Measurements from ENCODE around the gene CYSTM1. TPM values are rescaled to one million over a fixed set of nuclear protein-coding genes. Genes with fewer than 3 reads are reported as not detected.

The CYSTM1 gene
- total and polyA plus RNA-seq, 2 donors (not counting 3 experiments of a cell fraction or from before 2014, with no cell fraction given): 28.9 to 41.5 TPM

DNA sequence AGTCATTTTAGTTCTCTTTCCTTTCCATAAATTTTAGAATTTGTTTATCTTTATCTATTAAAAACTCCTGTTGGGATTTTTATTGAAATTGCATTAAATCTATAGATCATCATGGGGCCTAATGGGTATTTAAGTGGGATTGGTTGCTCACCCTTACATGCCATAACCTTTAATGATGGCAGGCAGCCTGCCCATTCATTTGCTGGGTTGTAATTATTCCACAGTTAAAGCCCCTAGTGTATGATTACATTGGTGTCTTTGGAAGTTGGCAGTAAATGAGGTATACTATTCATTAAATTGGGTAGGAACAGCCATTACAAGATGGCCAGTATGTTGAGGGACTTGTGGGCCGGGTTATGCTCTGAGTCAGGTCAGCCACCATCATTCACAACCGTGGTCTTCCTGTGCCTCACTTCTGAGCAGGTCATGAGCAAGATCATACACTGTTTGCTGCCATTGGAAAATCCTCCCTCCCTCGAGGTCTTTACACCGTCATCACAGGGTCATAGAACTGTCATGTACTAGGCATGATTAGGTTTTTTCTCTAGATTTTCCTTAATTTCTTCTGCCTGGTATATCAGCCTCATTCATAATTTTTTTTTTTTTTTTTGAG is 59.5 kb downstream of the CYSTM1 start:
- Histone ChIP-seq H3K9ac (replicated peaks; ENCODE audit: extremely low read depth, insufficient read depth, low read length) (no peak overlapping the region), H2AFZ (ENCODE audit: low read depth, low read length) (no peak overlapping the region), H3K4me1 (ENCODE audit: control insufficient read depth, extremely low read depth, insufficient read depth, low read length) (peaks cover 4% of the 10 kb centered on the region), H3K79me2 (ENCODE audit: control insufficient read depth, insufficient read depth, low read length) (no peaks in the 10 kb centered on the region), H3K9me3 (replicated peaks; ENCODE audit: control insufficient read depth, insufficient read depth, low read length) (no peaks in the 10 kb centered on the region), H3K4me2 (ENCODE audit: insufficient read depth, low read length) (no peak overlapping the region), H3K4me3 (replicated peaks in 1 of 3; ENCODE audit: insufficient read depth in 1 of 3, low read depth in 1 of 3, low read length in 3 of 3) (no peak overlapping the region), H3K9me1 (replicated peaks; ENCODE audit: control insufficient read depth, extremely low read depth, insufficient read depth, low read length) (no peaks in the 10 kb centered on the region), H4K20me1 (replicated peaks; ENCODE audit: control insufficient read depth, extremely low read depth, insufficient read depth, low read length) (no peaks in the 10 kb centered on the region), H3K27ac (ENCODE audit: insufficient read depth, low read depth, low read length) (no peak overlapping the region), H3K27me3 (ENCODE audit: control insufficient read depth in 2 of 2, insufficient read depth in 2 of 2, low read length in 2 of 2) (no peaks in the 10 kb centered on the region), H3K36me3 (ENCODE audit: control insufficient read depth in 2 of 2, extremely low read depth in 1 of 2, insufficient read depth in 2 of 2, low read length in 2 of 2) (no peaks in the 10 kb centered on the region)
- TF ChIP-seq JUN (IDR thresholded peaks at IDR 0.05; ENCODE audit: borderline replicate concordance, insufficient read depth, insufficient read length, low read depth) (no peak), POLR2AphosphoS5 (IDR thresholded peaks at IDR 0.05; ENCODE audit: insufficient read depth, low read depth, low read length) (no peak), FOS (IDR thresholded peaks at IDR 0.05; ENCODE audit: borderline replicate concordance, insufficient read depth, low read length) (no peak)
- TF ChIP-seq, protein P1, sequence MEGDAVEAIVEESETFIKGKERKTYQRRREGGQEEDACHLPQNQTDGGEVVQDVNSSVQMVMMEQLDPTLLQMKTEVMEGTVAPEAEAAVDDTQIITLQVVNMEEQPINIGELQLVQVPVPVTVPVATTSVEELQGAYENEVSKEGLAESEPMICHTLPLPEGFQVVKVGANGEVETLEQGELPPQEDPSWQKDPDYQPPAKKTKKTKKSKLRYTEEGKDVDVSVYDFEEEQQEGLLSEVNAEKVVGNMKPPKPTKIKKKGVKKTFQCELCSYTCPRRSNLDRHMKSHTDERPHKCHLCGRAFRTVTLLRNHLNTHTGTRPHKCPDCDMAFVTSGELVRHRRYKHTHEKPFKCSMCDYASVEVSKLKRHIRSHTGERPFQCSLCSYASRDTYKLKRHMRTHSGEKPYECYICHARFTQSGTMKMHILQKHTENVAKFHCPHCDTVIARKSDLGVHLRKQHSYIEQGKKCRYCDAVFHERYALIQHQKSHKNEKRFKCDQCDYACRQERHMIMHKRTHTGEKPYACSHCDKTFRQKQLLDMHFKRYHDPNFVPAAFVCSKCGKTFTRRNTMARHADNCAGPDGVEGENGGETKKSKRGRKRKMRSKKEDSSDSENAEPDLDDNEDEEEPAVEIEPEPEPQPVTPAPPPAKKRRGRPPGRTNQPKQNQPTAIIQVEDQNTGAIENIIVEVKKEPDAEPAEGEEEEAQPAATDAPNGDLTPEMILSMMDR (IDR thresholded peaks at IDR 0.05; ENCODE audit: extremely low read depth in 1 of 2, insufficient read depth in 1 of 2, low read depth in 1 of 2, low read length in 2 of 2): no peak
- ChIA-PET POLR2A (no interaction called here), CTCF (interaction anchor here (0.8 to 1.2 kb wide), 2 partner anchors 112 to 118 kb away, joined by 3 read pairs; partner anchors contain the start of gene HBEGF)
- no TSS peak for BruUV-seq (replicated peaks)
- DNase-seq (ENCODE audit: low read depth, low spot score) (no peak), FAIRE-seq (no peak)
- dilution Hi-C loops (cut with MboI; ENCODE audit: extremely low pct_ligation_motif_present, low sequenced_read_pairs) (no loop called here), intact Hi-C loops (cut with micrococcal nuclease) (no loop called here)
